Measurements from ENCODE around the gene CASP1.

GRCh38 chr11:105033343-105033742, 1.6 kb downstream of the CASP1 start:
- TF ChIP-seq CTCF (IDR thresholded peaks at IDR 0.05; ENCODE audit: extremely low read depth in 1 of 2, insufficient read depth in 1 of 2, low read depth in 1 of 2, low read length in 2 of 2) (no peak), POLR2AphosphoS5 (IDR thresholded peaks at IDR 0.05; ENCODE audit: insufficient read depth, low read depth, low read length) (no peak), EZH2 (IDR thresholded peaks at IDR 0.05; ENCODE audit: borderline replicate concordance, low read depth, low read length, severe bottlenecking) (no peak), POLR2A (IDR thresholded peaks at IDR 0.05; ENCODE audit: low read depth, low read length) (no peak), MYC (IDR thresholded peaks at IDR 0.05; ENCODE audit: low read depth, low read length) (no peak), JUN (IDR thresholded peaks at IDR 0.05; ENCODE audit: borderline replicate concordance, insufficient read depth, insufficient read length, low read depth) (no peak), GATA2 (IDR thresholded peaks at IDR 0.05; ENCODE audit: insufficient read depth, insufficient read length, low read depth, low read length) (no peak), MAX (IDR thresholded peaks at IDR 0.05; ENCODE audit: insufficient read depth, insufficient read length) (no peak), FOS (IDR thresholded peaks at IDR 0.05; ENCODE audit: borderline replicate concordance, insufficient read depth, low read length) (no peak)

Measured in endothelial cell of umbilical vein (primary cell).